NCI-H2171 (cell line): ENCODE measurements around the gene RMND5A.

Experiments used
- DNase-seq: peaks from one replicate; lab custom pipeline; 2025; lab: John Stamatoyannopoulos, UW

Gene RMND5A

GRCh38 chr2:86765310-86765695 is 45.2 kb downstream of the RMND5A start:
- DNase-seq, result no peak

GRCh38 chr2:86768189-86768949 is 48.3 kb downstream of the RMND5A start:
- no peak for DNase-seq

GRCh38 chr2:86769838-86770237 is 49.7 kb downstream of the RMND5A start:
- no peak for DNase-seq

- DNase-seq, result no peak
Observed at GRCh38 chr2:86770816-86771301, 50.8 kb downstream of the RMND5A start.

GRCh38 chr2:86772611-86773010 is 52.5 kb downstream of the RMND5A start:
- no peak for DNase-seq

- DNase-seq, result no peak
Observed at GRCh38 chr2:86774862-86775261, 54.8 kb downstream of the RMND5A start.

- DNase-seq, result no peak
Observed at GRCh38 chr2:86775338-86775737, 55.2 kb downstream of the RMND5A start.

GRCh38 chr2:86776532-86776931 is 56.4 kb downstream of the RMND5A start:
- no peak for DNase-seq

- no peak for DNase-seq
Observed at GRCh38 chr2:86778957-86779356, 58.9 kb downstream of the RMND5A start.

- no peak for DNase-seq
Observed at GRCh38 chr2:86779971-86780370, 59.9 kb downstream of the RMND5A start.

GRCh38 chr2:86781363-86781762 is 61.3 kb downstream of the RMND5A start:
- DNase-seq, result no peak

GRCh38 chr2:86782748-86783147 is 62.7 kb downstream of the RMND5A start:
- DNase-seq, result no peak

- DNase-seq, result no peak
Observed at GRCh38 chr2:86783615-86784339, 63.7 kb downstream of the RMND5A start.

GRCh38 chr2:86785456-86785855 is 65.4 kb downstream of the RMND5A start:
- DNase-seq, result no peak

GRCh38 chr2:86786001-86786536 is 66.0 kb downstream of the RMND5A start:
- DNase-seq, result no peak

GRCh38 chr2:86787736-86788135 is 67.6 kb downstream of the RMND5A start:
- no peak for DNase-seq

- no peak for DNase-seq
Observed at GRCh38 chr2:86788165-86788564, 68.1 kb downstream of the RMND5A start.

- no peak for DNase-seq
Observed at GRCh38 chr2:86788881-86789686, 69.0 kb downstream of the RMND5A start.

GRCh38 chr2:86789687-86790133 is 69.6 kb downstream of the RMND5A start:
- no peak for DNase-seq

GRCh38 chr2:86790134-86790675 is 70.1 kb downstream of the RMND5A start:
- no peak for DNase-seq

GRCh38 chr2:86790676-86791572 is 70.8 kb downstream of the RMND5A start, which contains the start of gene CD8A:
Gene CD8A (minus strand): TSS chr2:86790913. CDS start chr2:86790825, 88 bp downstream.
- DNase-seq, result no peak
